Choroid plexus epithelial cell (primary cell): ENCODE measurements around the gene PANK4.
"Not testable (repeated sequence)": the region's sequence is repeated elsewhere in the genome, so short reads cannot be mapped to it uniquely, and the experiment has no call there.

Source experiments
- DNase-seq: peaks from one replicate; pipeline ENCODE4 v3.0.0-alpha.2; 2010; ENCODE audit warnings: low read depth
- H3K4me3 ChIP-seq: 2 replicates; pipeline ENCODE4 v1.5.1; 2011; ENCODE audit warnings: low read depth, mild to moderate bottlenecking, control low read depth, low read length, moderate library complexity
- TF ChIP-seq, protein P1 (sequence below): conservative IDR thresholded peaks from 2 replicates; pipeline ENCODE4 v1.5.1; 2011; ENCODE audit warnings: low read depth, mild to moderate bottlenecking, control low read depth, inconsistent platforms, low read length, moderate library complexity

The PANK4 gene

DNA sequence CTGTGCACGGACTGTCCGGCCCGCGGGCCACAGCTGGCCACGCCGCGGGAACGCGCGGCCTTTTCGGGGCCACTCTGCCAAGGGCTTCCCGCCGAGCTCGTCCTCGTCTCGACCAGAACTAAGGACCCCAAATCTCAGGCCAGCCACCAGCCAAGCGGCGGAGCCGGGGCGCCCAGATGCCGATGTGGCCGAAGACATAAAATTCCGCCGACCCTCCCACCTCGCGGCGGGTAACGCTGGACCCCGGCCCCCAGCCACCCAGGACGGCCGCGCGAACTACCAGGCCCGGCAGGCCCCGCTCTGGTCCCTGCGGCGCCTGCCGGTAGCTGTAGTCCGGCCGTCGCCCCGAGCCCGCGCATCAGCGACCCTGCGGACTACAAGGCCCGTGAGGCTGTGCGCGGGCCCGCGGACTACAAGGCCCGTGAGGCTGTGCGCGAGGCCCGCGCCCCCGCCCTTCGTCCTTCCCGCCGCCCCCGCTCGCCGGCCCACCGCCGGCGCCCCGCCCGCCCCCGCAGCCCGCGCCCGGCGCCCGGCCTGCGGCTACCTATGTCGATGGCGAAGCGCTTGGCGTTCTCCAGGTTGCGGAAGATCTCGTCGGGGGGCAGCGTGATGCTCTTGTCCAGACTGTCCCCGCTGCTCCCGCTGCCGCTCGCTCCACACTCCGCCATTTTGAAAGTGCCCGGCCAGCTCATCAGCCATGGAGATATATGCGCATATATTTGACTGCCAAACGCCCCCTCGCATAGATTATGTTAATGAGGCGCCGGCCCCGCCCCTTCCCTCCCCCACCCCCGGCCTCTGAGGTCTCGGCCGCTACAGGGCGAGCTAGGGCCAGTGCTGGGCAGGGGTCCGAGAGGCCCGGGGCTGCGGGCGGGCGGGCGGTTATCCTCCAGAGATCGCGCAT lies at the start of gene PANK4:
PANK4 (minus strand) TSS at position 677 of the 904 bp plus-strand sequence; CDS start at position 668, 9 bp downstream.
- peak; percentile 97 for DNase-seq
- TF ChIP-seq, protein P1, sequence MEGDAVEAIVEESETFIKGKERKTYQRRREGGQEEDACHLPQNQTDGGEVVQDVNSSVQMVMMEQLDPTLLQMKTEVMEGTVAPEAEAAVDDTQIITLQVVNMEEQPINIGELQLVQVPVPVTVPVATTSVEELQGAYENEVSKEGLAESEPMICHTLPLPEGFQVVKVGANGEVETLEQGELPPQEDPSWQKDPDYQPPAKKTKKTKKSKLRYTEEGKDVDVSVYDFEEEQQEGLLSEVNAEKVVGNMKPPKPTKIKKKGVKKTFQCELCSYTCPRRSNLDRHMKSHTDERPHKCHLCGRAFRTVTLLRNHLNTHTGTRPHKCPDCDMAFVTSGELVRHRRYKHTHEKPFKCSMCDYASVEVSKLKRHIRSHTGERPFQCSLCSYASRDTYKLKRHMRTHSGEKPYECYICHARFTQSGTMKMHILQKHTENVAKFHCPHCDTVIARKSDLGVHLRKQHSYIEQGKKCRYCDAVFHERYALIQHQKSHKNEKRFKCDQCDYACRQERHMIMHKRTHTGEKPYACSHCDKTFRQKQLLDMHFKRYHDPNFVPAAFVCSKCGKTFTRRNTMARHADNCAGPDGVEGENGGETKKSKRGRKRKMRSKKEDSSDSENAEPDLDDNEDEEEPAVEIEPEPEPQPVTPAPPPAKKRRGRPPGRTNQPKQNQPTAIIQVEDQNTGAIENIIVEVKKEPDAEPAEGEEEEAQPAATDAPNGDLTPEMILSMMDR: no peak
- peak within 1 kb of the TSS; percentile 90 for H3K4me3 ChIP-seq

DNA sequence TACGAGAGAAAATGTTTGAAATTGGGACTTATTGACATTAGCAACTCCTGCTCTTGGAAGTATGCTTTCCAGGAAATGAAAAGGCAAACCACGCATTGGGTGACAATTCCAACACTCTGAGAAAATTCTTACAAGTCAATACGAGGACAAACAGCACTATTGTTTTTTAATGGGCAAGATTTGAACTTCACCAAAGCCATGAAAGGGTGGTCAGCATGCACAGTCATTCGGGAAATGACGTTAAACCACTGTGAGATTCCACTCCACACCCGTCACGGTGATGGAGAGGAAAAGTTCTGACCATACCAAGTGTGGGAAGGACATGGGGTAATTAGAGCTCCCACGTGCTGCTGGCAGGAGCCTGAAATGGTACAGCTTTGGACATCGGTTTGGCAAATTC lies 48.0 kb upstream of the PANK4 start:
- no peak for DNase-seq
- no peak overlapping the region for H3K4me3 ChIP-seq
- TF ChIP-seq, protein P1: no peak

DNA sequence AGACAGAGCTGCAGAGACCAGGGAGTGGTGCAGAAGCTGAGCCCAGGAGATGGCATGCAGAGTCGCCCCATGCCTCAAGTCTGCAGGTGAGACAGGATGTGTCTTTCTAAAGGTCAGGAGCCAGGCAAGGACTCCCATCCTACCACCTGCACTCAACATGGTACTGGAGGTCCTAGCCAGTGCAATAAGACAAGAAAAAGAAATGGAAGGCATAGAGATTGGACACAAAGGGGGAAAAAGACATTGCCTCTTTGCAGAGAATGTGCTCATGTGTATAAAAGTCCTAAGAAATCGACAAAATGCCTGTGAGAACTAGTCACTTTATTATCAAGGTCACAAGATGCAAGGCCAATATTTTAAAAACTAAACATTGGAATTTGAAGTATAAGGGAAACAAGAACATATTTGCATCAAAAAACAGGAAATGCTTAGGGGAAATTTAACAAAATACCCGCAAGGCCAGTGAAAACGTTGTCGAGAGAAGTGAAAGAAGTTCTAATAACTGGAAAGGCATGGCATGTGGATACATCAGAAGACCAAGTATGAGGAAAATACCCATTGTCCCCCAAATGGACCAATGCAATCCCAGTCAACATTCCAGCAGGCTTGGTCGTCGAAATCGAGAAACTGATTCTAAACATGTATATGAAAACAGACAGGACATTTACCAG lies 47.0 kb upstream of the PANK4 start:
- no peak overlapping the region for H3K4me3 ChIP-seq
- TF ChIP-seq, protein P1: no peak
- DNase-seq: no peak

DNA sequence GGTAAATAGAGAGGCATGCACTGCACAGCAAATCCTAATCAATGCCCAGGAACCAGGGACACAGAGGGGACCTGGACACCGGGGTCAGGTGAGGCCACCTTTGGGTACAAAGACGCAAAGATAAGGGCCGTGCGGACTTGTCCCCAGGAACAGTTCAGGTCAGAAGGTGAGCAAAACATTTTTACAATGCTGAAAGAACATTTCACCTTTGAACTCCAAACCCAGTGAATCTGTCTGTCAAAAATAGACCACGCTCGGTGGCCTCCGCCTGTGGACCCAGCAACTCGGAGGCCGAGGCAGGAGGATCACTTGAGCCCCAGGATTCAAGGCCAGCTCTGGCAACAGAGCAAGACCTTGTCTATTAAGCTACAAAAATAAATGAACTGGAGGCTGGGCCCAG lies 45.0 kb upstream of the PANK4 start:
- no peak for DNase-seq
- TF ChIP-seq, protein P1: no peak

DNA sequence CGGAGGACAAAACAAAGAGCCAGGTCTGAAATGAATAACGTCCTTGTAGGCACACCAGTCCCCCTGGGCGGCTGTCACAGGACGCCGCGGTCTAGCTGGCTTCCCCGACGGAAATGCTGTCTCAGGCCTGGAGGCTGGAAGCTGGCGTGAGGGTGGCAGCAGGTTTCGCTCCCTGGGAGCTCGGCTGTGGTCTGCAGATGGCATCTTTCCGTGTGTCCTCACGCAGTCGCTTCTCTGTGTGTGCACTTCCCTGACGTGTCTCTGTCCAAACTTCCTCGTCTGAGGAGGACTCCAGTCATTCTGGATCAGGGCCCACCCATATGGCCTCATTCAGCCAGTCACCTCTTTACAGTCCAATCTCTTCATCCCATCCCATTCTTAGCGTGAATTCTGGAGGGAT lies 43.9 kb upstream of the PANK4 start:
- TF ChIP-seq, protein P1: no peak
- no peak overlapping the region for H3K4me3 ChIP-seq
- no peak for DNase-seq

More for the DNA sequence above, 45.0 kb upstream of the PANK4 start:
- no peak overlapping the region for H3K4me3 ChIP-seq

DNA sequence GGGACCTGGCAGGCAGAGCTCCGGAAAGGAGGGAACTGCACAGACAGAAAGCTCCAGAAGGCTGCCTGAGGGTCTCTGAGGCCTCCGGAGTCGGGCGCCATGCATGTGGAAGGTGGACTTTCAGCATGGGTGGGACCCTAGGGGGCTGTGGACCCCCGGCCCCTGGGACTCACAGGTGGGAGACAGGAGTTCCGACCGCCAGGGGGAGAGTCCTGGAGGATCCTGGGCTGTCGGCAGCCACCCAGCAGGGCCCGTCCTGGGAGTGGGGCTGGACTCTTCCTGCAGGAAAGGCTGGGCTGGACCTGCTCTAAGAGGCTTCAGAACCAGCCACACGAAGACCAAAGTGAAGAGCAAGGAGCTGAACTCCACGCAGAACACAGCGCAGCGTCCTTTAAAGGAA lies 43.3 kb upstream of the PANK4 start:
- not testable (repeated sequence) for DNase-seq, H3K4me3 ChIP-seq

DNA sequence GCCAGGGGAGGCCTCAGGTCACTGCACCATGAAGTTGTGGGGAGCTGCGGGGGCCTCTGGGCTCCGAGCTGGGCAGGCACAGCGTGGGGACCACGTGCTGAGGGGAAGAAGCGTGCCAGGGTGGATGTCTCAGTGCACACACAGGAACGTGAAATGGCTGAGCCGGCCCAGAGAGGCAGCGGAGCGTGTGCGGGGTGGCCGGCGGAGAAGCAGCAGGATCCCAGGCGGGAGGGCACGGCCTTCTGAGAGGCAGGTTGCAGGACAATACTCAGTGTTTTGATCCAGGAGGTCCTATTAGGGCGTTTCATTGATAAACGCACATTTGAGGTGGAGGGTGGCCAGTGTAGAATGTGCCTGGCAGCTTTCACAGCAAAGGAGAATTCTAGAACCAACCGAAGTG lies 42.7 kb upstream of the PANK4 start:
- no peak overlapping the region for H3K4me3 ChIP-seq
- TF ChIP-seq, protein P1: no peak
- no peak for DNase-seq

DNA sequence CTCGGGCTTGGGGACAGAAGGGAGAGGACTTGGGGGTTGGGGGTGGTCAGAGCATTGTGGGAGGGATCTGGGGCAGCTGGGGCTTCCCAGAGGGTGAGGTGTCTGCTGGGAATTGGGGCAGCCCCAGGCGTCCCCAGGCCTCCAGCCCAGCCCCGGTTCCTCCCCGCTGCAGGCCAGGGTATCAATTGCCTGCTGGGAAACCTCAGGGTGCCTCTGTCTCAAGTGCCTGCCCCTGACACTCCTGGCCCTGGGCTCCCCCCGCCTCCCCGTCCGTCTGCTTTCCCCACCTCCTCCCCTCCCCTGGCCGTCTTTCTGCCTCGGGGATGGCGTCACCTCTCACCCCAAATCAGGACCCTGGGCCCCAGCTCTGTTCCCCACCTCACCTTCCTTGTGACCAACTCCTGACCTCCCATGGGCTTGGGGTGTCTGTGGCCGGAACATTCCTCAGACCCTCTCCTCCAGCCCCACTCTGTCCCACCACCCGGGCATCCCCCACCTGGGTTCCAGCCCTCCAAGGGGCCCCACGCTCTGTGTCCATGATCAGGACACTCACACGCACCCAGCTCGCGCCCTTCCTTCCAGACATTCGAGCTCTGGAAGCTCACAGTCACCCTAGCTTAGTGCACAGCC lies 41.9 kb upstream of the PANK4 start:
- DNase-seq, H3K4me3 ChIP-seq: not testable (repeated sequence)
